ENCODE measurements around the gene WNT11.

The WNT11 gene

DNA sequence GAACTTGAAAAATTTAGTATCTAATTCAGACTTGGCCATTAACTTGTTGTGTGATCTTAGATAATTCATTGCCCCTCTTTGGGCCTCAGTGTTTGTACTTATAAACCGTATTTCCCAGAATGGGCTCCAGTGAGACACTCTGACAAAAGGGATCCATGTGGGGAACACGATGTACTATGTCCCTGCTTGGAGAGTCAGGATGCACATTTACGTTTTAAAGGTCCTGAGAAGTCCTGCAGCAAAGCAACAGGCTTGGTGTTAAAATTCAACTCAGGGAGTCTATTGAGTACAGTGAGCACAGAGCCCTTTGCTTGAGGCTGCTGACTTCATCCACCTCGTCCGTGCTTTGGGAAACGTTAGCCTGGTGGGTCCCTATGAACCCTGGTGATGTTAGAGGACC lies 9.0 kb downstream of the WNT11 start:
- H3K9ac ChIP-seq (ENCODE audit: low read length), result no peak overlapping the region
- no peak overlapping the region for H3K4me3 ChIP-seq (ENCODE audit: low read length)
- no peaks in the 10 kb centered on the region for H3K27me3 ChIP-seq (replicated peaks; ENCODE audit: control insufficient read depth, insufficient read depth, low read length)
- peaks cover 12% of the 10 kb centered on the region for H3K36me3 ChIP-seq (ENCODE audit: control insufficient read depth, insufficient read depth, low read length, severe bottlenecking)
- no peaks in the 10 kb centered on the region for H3K4me1 ChIP-seq (ENCODE audit: control insufficient read depth, insufficient read depth, low read length)
- DNase-seq (ENCODE audit: low read depth), result no peak
- H3K9me3 ChIP-seq (ENCODE audit: control insufficient read depth, low read length), result no peaks in the 10 kb centered on the region

DNA sequence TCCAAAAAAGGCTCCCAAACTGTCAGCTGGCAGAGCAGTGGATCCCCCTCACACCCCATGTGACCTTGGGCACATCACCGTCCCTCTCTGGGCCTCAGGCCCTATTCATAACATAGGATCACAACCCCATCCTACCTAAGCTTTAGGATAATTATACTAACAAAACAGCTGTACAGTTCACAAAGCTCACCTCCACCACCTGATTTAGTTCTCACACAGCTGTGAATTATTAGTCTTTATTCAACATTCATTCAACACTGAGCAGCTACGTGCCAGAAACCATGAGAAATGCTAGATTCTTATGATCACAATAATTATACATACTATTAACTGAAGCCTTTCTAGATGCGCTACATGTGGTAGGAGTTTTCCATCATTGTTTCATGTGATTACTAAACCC lies 9.5 kb downstream of the WNT11 start:
- no peaks in the 10 kb centered on the region for H3K27me3 ChIP-seq (replicated peaks; ENCODE audit: control insufficient read depth, insufficient read depth, low read length)
- H3K4me1 ChIP-seq (ENCODE audit: control insufficient read depth, insufficient read depth, low read length), result no peaks in the 10 kb centered on the region
- H3K9ac ChIP-seq (ENCODE audit: low read length), result no peak overlapping the region
- H3K4me3 ChIP-seq (ENCODE audit: low read length), result no peak overlapping the region
- peaks cover 8% of the 10 kb centered on the region for H3K36me3 ChIP-seq (ENCODE audit: control insufficient read depth, insufficient read depth, low read length, severe bottlenecking)
- no peaks in the 10 kb centered on the region for H3K9me3 ChIP-seq (ENCODE audit: control insufficient read depth, low read length)
- no peak for DNase-seq (ENCODE audit: low read depth)

DNA sequence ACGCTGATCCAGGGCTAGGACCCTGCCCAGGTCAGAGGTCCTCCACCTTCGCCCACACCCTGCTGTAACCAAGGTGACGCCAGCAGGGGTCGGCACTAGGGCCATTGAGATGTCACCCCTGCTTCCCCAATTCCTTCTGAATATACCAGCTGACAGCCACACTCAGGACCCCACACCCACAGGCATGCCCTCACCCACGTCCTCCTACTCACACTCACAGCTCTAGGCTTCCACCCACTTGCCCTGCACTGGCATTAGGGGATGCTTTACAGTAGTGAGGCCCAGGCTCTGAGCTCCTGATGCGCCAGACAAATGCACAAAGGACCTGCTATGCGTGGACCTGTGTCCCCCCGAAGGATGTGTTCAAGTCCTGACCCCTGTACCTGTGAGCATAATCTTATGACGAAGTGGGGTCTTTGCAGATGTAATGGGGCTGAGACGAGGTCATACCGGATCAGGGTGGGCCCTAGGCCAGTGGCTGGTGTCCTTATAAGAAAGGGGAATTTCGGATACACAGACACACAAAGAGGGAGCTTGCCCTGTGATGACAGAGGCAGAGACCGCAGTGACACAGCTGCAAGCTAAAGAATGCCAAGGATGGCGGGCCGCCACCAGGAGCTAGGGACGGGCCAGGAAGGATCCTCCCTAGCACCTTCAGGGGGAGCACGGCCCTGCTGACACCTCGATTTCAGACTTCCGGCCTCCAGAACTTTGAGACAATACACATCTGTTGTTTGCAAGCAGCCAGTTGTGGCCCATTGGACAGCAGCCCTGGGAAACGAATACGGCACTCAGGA lies 11.2 kb downstream of the WNT11 start:
- no peak overlapping the region for H3K9ac ChIP-seq (ENCODE audit: low read length)
- no peak overlapping the region for H3K4me3 ChIP-seq (ENCODE audit: low read length)
- H3K9me3 ChIP-seq (ENCODE audit: control insufficient read depth, low read length), result no peaks in the 10 kb centered on the region
- peaks cover 17% of the 10 kb centered on the region for H3K36me3 ChIP-seq (ENCODE audit: control insufficient read depth, insufficient read depth, low read length, severe bottlenecking)
- H3K27me3 ChIP-seq (replicated peaks; ENCODE audit: control insufficient read depth, insufficient read depth, low read length), result no peaks in the 10 kb centered on the region
- peaks cover 5% of the 10 kb centered on the region for H3K4me1 ChIP-seq (ENCODE audit: control insufficient read depth, insufficient read depth, low read length)
- no peak for DNase-seq (ENCODE audit: low read depth)

DNA sequence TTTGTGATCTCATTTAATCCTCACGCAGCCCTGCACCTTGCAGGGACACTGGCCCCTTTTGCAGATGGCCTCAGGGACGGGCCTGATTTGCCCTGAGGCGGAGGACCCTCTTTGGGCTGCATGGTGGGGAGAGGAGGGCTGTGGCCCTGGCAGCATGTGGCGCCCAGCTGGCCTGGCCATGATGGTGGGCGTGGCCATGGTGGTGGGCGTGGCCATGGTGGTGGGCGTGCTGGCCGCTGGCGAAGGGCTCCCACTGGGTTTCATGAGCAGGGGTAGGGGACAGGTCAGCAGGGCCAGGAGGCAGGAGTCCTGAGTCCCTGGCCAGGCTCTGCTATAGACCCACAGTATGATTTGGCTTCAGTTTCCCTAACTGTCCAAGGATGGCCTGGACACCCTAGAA lies 13.1 kb downstream of the WNT11 start:
- H3K27me3 ChIP-seq (replicated peaks; ENCODE audit: control insufficient read depth, insufficient read depth, low read length), result no peaks in the 10 kb centered on the region
- H3K9me3 ChIP-seq (ENCODE audit: control insufficient read depth, low read length), result no peaks in the 10 kb centered on the region
- H3K4me3 ChIP-seq (ENCODE audit: low read length), result no peak overlapping the region
- H3K36me3 ChIP-seq (ENCODE audit: control insufficient read depth, insufficient read depth, low read length, severe bottlenecking), result peaks cover 19% of the 10 kb centered on the region
- H3K9ac ChIP-seq (ENCODE audit: low read length), result no peak overlapping the region
- DNase-seq (ENCODE audit: low read depth), result no peak
- peaks cover 5% of the 10 kb centered on the region for H3K4me1 ChIP-seq (ENCODE audit: control insufficient read depth, insufficient read depth, low read length)

DNA sequence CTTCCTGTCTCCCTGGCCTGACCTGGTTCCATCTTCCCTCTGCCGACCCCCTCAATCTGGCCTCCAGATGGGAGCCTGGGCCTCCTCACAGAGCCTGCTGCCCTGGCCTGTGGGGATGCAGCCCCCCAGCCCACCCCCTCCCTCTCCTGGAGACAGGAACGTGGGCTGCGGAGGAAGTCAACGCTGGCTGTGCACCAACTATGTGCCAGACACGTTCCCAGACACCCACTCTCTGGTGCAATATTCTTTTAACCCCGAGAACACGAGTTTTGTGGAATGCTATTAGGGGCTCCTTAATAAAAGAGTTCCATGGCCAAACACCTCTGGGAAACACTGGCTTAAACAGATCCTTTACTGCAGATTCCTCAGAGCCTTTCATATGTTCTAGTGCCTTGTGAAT lies 15.9 kb downstream of the WNT11 start:
- DNase-seq (ENCODE audit: low read depth), result peak; percentile 19
- Histone ChIP-seq H3K9ac (ENCODE audit: low read length) (no peak overlapping the region), H3K4me3 (ENCODE audit: low read length) (no peak overlapping the region), H3K9me3 (ENCODE audit: control insufficient read depth, low read length) (no peaks in the 10 kb centered on the region), H3K27me3 (replicated peaks; ENCODE audit: control insufficient read depth, insufficient read depth, low read length) (no peaks in the 10 kb centered on the region), H3K4me1 (ENCODE audit: control insufficient read depth, insufficient read depth, low read length) (peaks cover 18% of the 10 kb centered on the region), H3K36me3 (ENCODE audit: control insufficient read depth, insufficient read depth, low read length, severe bottlenecking) (peaks cover 21% of the 10 kb centered on the region)

DNA sequence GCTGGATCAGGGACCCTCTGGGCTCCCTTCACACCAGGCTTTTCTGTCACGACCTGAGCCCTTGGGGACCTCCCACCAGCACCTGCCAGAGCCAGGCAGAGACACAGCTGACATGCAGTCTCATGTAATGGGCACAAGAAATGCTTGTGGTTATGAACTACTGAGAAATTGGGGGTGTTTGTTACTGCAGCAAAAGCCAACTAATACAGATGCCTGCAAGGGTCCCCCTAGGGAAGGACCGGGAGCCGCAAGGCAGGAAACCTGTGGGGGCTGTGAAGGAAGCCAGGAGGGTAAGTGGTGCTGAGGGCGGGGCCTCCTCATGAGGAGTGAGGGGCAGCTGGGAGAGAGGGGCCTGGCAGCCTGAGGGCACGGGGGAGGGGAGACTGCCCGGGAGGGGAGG lies 16.6 kb downstream of the WNT11 start:
- no peak for DNase-seq (ENCODE audit: low read depth)
- no peak overlapping the region for H3K4me3 ChIP-seq (ENCODE audit: low read length)

DNA sequence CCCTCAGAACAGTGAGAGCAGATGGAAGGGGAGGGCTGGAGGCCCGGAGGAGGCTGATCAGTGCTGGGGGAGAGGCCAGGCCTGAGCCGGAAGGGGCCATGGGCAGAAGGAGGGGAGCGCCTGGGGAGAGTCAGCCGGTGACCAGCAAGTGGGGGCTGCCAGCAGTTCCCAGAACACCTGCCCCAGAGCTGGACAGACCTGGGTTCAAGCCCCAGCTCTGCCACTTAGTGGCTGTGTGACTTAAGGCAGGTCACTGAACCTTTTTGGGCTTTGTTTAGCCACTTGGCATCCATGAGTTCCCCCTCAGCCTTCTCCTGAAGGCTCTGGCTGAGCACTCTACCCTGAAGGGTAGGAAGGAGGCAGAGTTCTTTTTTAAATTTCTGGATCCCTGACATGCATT lies 17.4 kb downstream of the WNT11 start:
- no peak for DNase-seq (ENCODE audit: low read depth)
- H3K36me3 ChIP-seq (ENCODE audit: control insufficient read depth, insufficient read depth, low read length, severe bottlenecking), result peaks cover 15% of the 10 kb centered on the region
- H3K9ac ChIP-seq (ENCODE audit: low read length), result no peak overlapping the region
- no peaks in the 10 kb centered on the region for H3K9me3 ChIP-seq (ENCODE audit: control insufficient read depth, low read length)
- H3K4me1 ChIP-seq (ENCODE audit: control insufficient read depth, insufficient read depth, low read length), result peaks cover 21% of the 10 kb centered on the region
- no peaks in the 10 kb centered on the region for H3K27me3 ChIP-seq (replicated peaks; ENCODE audit: control insufficient read depth, insufficient read depth, low read length)
- no peak overlapping the region for H3K4me3 ChIP-seq (ENCODE audit: low read length)

More for the DNA sequence above, 16.6 kb downstream of the WNT11 start:
- Histone ChIP-seq H3K36me3 (ENCODE audit: control insufficient read depth, insufficient read depth, low read length, severe bottlenecking) (peaks cover 19% of the 10 kb centered on the region), H3K9me3 (ENCODE audit: control insufficient read depth, low read length) (no peaks in the 10 kb centered on the region), H3K27me3 (replicated peaks; ENCODE audit: control insufficient read depth, insufficient read depth, low read length) (no peaks in the 10 kb centered on the region), H3K9ac (ENCODE audit: low read length) (no peak overlapping the region), H3K4me1 (ENCODE audit: control insufficient read depth, insufficient read depth, low read length) (peaks cover 21% of the 10 kb centered on the region)

DNA sequence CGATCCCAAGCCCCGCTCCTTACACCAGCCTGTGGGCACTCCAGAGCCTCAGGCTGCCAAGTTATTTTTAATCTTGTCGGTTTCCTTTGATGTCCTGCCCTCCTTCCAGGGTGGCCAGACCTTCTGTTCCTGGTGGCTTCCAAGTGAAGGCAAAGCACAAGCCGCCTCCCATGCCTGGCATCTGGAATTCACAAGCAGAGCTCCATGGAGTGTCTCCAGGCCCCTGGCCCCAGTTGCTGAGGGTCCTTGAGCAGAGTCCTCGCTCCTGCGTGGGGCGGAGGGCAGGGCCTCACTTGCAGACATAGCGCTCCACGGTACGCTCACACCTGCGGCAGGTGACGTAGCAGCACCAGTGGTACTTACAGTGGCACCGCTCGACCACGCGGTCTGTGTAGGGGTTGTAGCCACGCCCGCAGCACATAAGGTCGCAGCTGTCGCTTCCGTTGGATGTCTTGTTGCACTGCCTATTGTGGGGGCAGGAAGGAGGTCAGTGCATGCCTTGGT lies 19.5 kb downstream of the WNT11 start:
- Histone ChIP-seq H3K27me3 (replicated peaks; ENCODE audit: control insufficient read depth, insufficient read depth, low read length) (no peaks in the 10 kb centered on the region), H3K4me1 (ENCODE audit: control insufficient read depth, insufficient read depth, low read length) (peaks cover 21% of the 10 kb centered on the region), H3K36me3 (ENCODE audit: control insufficient read depth, insufficient read depth, low read length, severe bottlenecking) (peaks cover 13% of the 10 kb centered on the region), H3K4me3 (ENCODE audit: low read length) (no peak overlapping the region), H3K9ac (ENCODE audit: low read length) (no peak overlapping the region), H3K9me3 (ENCODE audit: control insufficient read depth, low read length) (no peaks in the 10 kb centered on the region)
- no peak for DNase-seq (ENCODE audit: low read depth)

DNA sequence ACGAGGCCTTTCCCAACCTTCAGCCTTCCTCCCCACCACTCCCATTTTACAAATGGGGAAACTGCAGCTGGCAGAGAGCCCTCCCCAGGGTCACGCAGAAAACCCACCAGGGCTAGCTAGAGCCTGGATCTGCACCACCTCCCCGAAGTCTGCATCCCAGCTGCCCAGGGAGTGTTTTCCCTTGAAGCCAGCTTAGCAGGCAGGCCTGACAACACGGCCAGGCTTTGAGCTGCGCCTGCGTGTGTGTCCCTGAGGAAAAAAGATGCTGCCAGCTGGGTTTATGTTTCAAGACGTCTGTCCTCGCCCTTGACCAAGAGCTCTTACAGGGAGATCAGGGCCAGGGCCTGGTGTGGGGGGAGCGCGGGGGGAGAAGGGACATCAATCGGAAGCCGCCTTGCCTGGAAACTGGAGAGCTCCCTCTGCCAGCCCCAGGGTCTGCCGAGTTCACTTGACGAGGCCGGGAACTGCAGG lies 20.3 kb downstream of the WNT11 start:
- no peak overlapping the region for H3K4me3 ChIP-seq (ENCODE audit: low read length)
- DNase-seq (ENCODE audit: low read depth), result no peak
- no peak overlapping the region for H3K9ac ChIP-seq (ENCODE audit: low read length)

DNA sequence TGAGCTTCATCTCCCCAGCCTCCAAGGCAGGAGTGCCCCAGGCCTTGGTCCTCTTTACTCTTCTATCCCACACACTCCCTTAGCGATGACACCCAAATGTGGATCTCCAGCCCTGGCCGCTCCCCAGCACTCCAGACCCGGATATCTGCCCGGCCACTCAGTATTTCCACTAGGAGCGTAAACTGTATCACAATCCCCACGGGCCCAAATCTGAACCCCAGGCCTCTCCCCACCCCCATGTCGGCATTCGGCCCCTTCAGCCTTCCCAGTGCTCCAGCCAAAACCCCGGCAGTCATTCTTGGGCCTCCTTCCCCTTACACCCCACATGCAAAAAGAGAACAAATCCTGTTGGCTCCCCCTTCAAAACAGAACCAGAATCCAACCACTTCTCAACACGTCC lies 20.8 kb downstream of the WNT11 start:
- Histone ChIP-seq H3K9me3 (ENCODE audit: control insufficient read depth, low read length) (no peaks in the 10 kb centered on the region), H3K27me3 (replicated peaks; ENCODE audit: control insufficient read depth, insufficient read depth, low read length) (no peaks in the 10 kb centered on the region), H3K4me1 (ENCODE audit: control insufficient read depth, insufficient read depth, low read length) (peaks cover 16% of the 10 kb centered on the region), H3K36me3 (ENCODE audit: control insufficient read depth, insufficient read depth, low read length, severe bottlenecking) (peaks cover 5% of the 10 kb centered on the region), H3K4me3 (ENCODE audit: low read length) (no peak overlapping the region), H3K9ac (ENCODE audit: low read length) (no peak overlapping the region)
- no peak for DNase-seq (ENCODE audit: low read depth)

More for the DNA sequence above, 20.3 kb downstream of the WNT11 start:
- Histone ChIP-seq H3K9me3 (ENCODE audit: control insufficient read depth, low read length) (no peaks in the 10 kb centered on the region), H3K27me3 (replicated peaks; ENCODE audit: control insufficient read depth, insufficient read depth, low read length) (no peaks in the 10 kb centered on the region), H3K4me1 (ENCODE audit: control insufficient read depth, insufficient read depth, low read length) (peaks cover 20% of the 10 kb centered on the region), H3K36me3 (ENCODE audit: control insufficient read depth, insufficient read depth, low read length, severe bottlenecking) (peaks cover 10% of the 10 kb centered on the region)

DNA sequence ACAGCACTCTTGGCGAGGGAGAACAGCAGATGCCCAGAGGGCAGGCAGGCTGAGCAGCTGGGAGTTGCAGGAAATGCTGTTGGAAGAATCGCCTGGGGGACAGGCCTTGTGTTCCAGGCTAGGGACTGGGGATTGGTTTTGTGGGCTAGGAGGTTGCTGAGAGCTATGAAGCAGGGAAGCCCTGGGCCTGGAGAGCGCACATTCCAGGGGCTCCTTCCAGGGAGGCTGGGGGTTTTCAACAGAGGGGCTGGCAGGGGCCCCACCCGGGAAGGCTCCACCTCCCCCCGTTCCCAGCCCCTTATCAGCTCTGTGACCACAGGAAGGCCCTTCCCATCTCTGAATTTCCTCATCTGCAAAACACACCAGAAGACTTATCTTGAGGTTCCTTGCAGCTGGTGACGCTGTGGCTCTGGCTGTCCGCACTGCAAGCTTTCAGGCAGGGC lies 21.7 kb downstream of the WNT11 start:
- DNase-seq (ENCODE audit: low read depth), result peak; percentile 60
- H3K4me1 ChIP-seq (ENCODE audit: control insufficient read depth, insufficient read depth, low read length), result peaks cover 16% of the 10 kb centered on the region
- no peaks in the 10 kb centered on the region for H3K9me3 ChIP-seq (ENCODE audit: control insufficient read depth, low read length)
- H3K36me3 ChIP-seq (ENCODE audit: control insufficient read depth, insufficient read depth, low read length, severe bottlenecking), result peaks cover 4% of the 10 kb centered on the region
- no peak overlapping the region for H3K9ac ChIP-seq (ENCODE audit: low read length)
- no peaks in the 10 kb centered on the region for H3K27me3 ChIP-seq (replicated peaks; ENCODE audit: control insufficient read depth, insufficient read depth, low read length)
- no peak overlapping the region for H3K4me3 ChIP-seq (ENCODE audit: low read length)

Measured in adipocyte (in vitro differentiated cells).